Measurements from ENCODE around the gene GNAI3.
"Not testable (repeated sequence)": the region's sequence is repeated elsewhere in the genome, so short reads cannot be mapped to it uniquely, and the experiment has no call there.

The GNAI3 gene

DNA sequence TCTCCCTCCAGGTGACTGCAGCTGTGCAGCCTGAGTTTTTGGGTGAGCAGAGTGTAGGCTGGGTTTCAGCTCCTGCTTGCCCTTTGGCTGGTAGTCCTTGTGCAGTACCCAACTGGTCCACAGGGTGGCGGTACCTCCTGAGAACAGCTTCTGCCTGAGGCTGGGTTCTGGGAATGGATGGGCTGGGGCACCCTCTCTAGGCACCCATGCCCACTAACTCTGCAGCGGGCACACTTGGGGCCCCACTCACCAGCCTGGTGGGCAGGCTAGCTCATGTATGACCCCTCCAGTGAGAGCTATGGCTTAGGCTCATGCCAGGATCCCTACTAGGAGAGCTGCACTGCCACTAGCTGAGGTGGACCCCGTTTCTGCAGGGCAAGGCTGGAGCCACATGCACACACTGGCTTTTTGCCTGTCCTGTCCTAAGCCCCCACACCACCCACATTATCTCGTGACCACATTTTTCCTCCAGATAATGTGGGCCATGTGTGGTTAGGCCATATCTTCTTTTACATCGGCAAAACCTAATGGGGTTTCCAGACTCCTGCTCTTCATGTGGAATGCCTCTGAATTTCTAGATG is 92.0 kb downstream of the GNAI3 start:
- DNase-seq: peak; percentile 90

- no peak for DNase-seq
These were observed 92.8 kb downstream of the GNAI3 start for GRCh38 chr1:109641078-109641740.

DNA sequence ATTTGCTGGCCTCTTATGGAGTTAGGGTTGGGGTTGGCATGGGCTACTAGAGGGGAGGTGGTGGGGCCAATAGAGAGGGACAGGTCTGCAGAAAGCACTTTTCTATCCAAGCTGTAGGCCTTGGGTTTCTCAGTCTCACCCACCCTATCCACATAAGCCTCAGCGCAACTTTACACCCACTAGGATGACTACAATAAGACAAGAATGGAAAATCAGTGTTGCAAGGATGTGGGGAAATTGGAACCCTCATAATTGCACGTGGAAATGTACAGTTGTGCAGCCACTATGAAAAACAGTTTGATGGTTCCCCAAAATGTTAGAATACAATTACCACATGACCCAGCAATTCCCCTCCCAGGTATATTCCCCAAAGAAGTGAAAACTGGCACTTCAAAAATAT is 93.4 kb downstream of the GNAI3 start:
- DNase-seq: no peak

- no peak for DNase-seq
These were observed 94.2 kb downstream of the GNAI3 start for GRCh38 chr1:109642626-109643025.

DNA sequence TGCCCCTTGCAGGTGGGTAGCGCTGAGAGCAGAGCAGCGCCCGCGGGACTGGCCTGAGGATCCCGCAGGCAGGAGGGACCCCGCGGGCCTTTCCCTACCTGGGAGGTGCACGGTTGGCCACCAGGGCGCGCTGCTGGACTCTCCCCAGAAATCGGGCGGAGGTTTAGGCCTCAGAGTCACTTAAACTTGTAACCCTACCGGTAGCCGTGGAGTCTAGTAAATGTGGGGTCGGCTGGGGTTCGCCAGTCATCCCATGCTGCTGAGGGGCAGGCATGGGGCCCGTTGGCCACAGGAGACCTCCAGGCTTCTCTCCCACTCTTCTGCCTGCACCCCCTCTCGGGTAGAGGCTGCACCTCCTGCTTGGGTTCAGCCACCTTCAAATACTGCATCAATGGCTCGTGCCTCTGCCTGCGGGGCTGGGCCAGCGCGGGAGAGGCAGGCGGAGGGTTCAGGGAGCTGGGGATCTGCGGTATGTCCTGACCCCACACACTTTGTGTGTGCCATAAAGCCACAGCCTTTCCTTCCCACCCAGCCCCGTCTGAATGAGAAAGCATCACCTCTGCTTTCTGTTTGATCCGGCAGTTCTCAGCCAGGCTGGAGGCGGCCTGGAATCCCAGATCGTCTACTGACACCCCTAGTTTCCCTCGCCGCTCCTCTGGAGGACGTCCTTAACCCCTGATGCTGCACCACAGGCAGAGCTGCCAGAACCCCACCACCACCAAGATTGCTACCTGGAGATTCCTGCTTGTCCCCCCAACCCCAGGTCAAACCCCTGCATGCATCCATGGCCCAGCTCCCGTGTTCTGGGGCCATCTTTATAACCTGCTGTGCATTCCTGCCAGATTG is 95.2 kb downstream of the GNAI3 start:
- DNase-seq: peak; percentile 85

DNA sequence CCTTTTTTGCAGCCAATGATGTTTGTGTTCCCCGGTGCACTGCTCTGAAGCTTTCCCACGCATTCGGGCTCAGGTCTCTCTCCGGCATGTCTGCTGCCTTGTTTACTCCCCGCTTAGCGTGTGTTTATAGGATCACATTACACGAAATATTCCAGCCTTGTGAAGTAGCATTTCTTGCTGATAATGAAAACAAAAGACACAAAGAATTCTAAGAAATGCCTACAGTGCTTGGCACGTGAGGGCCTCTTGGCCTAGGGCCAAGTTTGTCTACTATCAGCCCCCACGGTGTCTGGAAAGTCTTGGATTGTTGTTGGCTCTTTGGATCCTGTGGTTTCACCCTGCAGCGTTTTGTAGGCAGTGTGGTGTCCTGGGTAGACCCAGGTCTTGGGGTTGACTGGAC is 96.3 kb downstream of the GNAI3 start:
- no peak for DNase-seq

DNA sequence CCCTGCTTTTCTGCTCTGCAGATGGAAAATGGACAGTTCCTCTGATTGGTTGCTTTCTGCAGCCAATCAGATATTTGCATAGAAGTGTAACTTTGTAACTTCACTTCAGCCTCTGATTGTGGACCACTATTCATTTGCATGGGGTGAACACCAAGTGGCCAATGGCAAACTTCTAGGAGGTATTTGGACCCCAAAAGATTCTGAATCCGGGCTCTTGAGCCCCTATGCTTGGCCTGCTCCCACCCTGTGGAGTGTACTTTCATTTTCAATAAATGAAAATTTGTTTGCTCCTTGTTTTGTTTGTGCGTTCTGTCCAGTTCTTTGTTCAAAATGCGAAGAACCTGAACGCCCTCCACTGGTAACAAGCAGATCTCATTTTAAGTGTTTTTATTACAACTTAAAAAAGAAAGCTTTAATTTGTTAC is 101.1 kb downstream of the GNAI3 start:
- DNase-seq: no peak

- no peak for DNase-seq
These were observed 102.2 kb downstream of the GNAI3 start for GRCh38 chr1:109650609-109651008.

GRCh38 chr1:109652402-109652801 is 104.0 kb downstream of the GNAI3 start:
- no peak for DNase-seq

DNA sequence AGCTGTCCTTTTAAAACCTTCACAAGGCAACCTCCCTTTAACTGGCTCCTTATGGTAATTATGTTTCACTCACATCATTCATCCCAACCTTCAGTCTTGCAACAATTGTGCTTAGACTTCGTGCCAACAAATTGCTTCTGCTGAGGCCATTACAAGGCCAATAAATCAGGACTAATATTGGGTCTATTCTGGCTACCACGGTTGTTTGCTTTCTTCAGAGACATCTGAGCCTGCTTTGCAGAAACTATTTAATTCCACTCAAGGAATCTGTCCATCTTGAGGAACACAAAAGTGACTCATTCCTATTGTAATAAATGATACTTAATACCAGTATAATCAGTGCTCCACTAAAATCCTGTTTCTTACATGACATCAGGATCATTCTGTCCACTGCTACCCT is 104.9 kb downstream of the GNAI3 start:
- DNase-seq: no peak

- no peak for DNase-seq
These were observed 106.1 kb downstream of the GNAI3 start for GRCh38 chr1:109654519-109654918.

DNA sequence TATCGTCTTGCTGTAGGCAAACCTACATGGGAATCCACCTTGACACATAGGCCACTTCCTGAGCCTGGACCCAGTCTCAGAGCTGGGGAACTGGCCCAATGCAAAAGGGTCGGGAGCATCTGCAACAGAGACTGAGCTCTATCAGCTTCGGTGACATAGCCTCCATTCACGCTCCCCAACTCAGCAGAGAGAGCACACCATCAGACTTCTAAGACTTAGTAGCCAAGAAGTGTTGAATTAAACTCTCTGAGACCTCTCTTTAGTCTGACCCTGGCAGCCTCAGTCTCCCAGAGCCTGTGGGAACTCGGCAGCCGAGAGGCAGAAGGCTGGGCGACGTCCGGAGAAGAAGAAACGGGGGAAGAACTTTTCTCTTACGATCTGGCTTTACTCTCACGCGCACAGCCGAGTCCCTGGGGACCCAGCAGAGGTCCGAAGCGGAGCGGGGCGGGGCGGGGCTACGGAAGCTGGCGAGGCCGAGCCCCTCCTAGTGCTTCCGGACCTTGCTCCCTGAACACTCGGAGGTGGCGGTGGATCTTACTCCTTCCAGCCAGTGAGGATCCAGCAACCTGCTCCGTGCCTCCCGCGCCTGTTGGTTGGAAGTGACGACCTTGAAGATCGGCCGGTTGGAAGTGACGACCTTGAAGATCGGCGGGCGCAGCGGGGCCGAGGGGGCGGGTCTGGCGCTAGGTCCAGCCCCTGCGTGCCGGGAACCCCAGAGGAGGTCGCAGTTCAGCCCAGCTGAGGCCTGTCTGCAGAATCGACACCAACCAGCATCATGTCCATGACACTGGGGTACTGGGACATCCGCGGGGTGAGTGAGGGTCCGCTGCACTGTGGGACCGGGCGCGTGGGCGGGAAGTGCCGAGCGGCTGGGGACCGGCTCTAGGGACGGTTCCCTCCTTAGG is 107.5 kb downstream of the GNAI3 start, which contains the start of gene GSTM4:
GSTM4 (plus strand) TSS at position 485 of the 905 bp plus-strand sequence; CDS start at position 776, 291 bp downstream.
- peak; percentile 67 for DNase-seq

GRCh38 chr1:109657395-109657794 is 109.0 kb downstream of the GNAI3 start:
- DNase-seq: no peak

- DNase-seq: no peak
These were observed 109.6 kb downstream of the GNAI3 start for GRCh38 chr1:109657970-109658369.

DNA sequence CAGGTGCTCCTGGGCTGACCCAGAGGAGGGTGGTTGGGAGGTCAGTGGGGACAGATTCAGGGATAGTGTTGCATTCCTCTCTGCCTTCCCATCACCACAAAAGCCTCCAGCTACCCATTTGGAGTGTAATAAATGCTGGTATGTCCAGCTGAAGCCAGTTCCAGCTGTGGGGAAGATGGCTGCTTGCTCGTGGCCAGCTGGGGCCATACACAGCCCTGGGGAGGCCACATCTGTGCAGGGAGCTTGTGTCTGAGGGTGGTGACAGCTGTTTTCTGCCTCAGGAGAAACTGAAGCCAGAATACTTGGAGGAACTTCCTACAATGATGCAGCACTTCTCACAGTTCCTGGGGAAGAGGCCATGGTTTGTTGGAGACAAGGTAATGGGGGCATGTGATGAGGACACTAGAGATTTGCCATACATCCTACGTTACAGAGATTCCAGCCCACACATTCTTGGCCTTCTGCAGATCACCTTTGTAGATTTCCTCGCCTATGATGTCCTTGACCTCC is 110.2 kb downstream of the GNAI3 start:
- no peak for DNase-seq

- no peak for DNase-seq
These were observed 110.7 kb downstream of the GNAI3 start for GRCh38 chr1:109659145-109659544.

DNA sequence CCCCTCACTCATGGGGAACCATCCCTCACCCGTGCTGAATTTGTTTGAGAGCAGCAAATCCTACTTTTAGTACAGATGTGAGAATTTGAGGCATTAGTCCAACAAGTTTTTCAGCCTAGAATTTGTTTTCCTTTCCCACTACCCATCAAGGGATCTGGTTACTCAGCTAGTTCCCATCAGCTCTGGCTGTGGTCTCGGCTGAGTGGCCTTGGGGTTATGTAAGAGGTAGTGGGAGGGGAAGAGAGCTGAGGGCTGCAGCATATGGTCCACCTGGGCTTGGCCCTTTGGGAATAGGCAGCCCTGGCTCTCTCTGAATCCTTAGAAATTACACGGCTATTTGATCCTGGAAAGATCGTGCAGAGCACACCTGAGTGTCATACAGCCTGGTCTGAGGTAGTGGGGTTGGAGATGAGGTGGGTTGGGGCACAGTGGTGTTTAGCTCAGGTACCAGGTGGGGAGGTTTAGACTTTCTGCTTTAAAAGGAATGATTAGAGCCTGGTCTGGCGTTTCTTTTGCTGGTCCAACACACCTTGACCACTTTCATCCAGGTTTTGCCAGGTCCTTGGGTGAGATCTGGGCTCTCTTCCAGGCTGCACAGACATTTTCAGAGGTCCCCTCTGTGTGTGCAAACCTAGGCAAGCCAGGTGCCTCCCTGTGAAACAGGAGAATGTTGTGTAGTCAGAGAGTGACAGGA is 111.7 kb downstream of the GNAI3 start:
- DNase-seq: no peak

DNA sequence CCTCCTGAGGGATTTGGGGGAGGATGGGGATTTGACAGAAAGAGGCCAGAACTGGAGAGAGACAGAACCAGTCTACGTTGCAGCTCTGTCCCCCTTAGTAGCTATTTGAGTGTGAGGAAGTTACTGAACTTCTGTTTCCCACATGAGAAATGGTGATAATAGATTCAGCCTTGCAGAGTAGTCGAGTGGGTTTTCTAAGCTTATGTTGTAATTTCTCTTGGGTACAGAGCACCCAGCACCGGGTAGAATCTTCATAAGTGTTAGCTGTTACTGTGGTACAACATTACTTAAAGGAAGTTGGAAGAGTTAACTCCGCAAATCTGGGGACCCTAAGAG is 112.2 kb downstream of the GNAI3 start:
- not testable (repeated sequence) for DNase-seq

DNA sequence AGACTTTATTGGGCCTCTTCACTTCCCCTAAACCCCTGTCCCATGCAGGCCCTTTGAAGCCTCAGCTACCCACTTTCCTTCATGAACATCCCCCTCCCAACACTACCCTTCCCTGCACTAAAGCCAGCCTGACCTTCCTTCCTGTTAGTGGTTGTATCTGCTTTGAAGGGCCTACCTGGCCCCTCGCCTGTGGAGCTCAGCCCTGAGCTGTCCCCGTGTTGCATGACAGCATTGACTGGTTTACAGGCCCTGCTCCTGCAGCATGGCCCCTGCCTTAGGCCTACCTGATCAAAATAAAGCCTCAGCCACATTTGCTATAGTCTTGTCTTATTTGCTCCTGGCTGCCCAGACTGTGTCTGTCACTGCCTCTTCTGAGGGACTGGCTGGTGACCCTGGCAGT is 113.0 kb downstream of the GNAI3 start:
- DNase-seq: no peak

GRCh38 chr1:109664671-109665070 is 116.3 kb downstream of the GNAI3 start:
- DNase-seq: no peak

GRCh38 chr1:109667452-109668122 is 119.2 kb downstream of the GNAI3 start, which contains the start of gene GSTM2:
Gene GSTM2 (plus strand): TSS chr1:109668057. CDS start chr1:109668116, 59 bp downstream.
- DNase-seq: peak; percentile 81
